HG02763 (cell line): ENCODE data around the gene FGR.

Experiments used
- ATAC-seq: cut with Tn5 transposase; IDR thresholded peaks from one replicate; pipeline ENCODE4 v1.9.1; 2021; ENCODE audit warnings: mild to moderate bottlenecking, moderate library complexity; ENCODE audit not compliant: unreplicated experiment

Gene FGR

GRCh38 chr1:27618341-27619082 is 16.5 kb downstream of the FGR start:
- no peak for ATAC-seq

GRCh38 chr1:27617420-27617819 is 17.6 kb downstream of the FGR start:
- ATAC-seq: no peak

GRCh38 chr1:27616441-27616840 is 18.5 kb downstream of the FGR start:
- ATAC-seq: no peak

GRCh38 chr1:27615346-27616192 is 19.4 kb downstream of the FGR start:
- no peak for ATAC-seq

GRCh38 chr1:27614625-27615344 is 20.2 kb downstream of the FGR start:
- ATAC-seq: no peak

GRCh38 chr1:27614043-27614624 is 20.9 kb downstream of the FGR start:
- ATAC-seq: no peak

GRCh38 chr1:27612718-27613117 is 22.3 kb downstream of the FGR start:
- no peak for ATAC-seq

- no peak for ATAC-seq
These were observed 23.5 kb downstream of the FGR start for GRCh38 chr1:27611450-27611849.

GRCh38 chr1:27609618-27610240 is 25.3 kb downstream of the FGR start:
- no peak for ATAC-seq

- no peak for ATAC-seq
These were observed 25.8 kb downstream of the FGR start for GRCh38 chr1:27609210-27609555.

- no peak for ATAC-seq
These were observed 27.7 kb downstream of the FGR start for GRCh38 chr1:27607239-27607804.

- no peak for ATAC-seq
These were observed 28.2 kb downstream of the FGR start for GRCh38 chr1:27606708-27607238.

GRCh38 chr1:27605796-27606707 is 28.9 kb downstream of the FGR start:
- ATAC-seq: no peak

GRCh38 chr1:27605300-27605766 is 29.7 kb downstream of the FGR start:
- no peak for ATAC-seq

- no peak for ATAC-seq
These were observed 30.2 kb downstream of the FGR start for GRCh38 chr1:27604579-27605299.

- ATAC-seq: peak; percentile 48
These were observed 31.1 kb downstream of the FGR start, which contains the start of gene AHDC1 for GRCh38 chr1:27603681-27604578. TSS of gene AHDC1 (minus strand) at chr1:27604144. CDS start at chr1:27552115, 52,029 bp downstream.

GRCh38 chr1:27603309-27603680 is 31.7 kb downstream of the FGR start:
- ATAC-seq: no peak
